K562 (cell line): ENCODE results near the gene SPDEF. TPM values are rescaled to one million over a fixed set of nuclear protein-coding genes. Genes with fewer than 3 reads are reported as not detected.

ENCODE experiments used
- ATAC-seq: fragments of 200-7000 bp; cut with Tn5 transposase; 3 replicates; pipeline ENCODE4 v1.9.1; 2020; ENCODE audit warnings: moderate library complexity
- BruUV-seq: library from RNA; stranded (reverse); fragments of 400-500 nt; replicated peaks from 2 replicates; lab custom pipeline; 2021; lab: Mats Ljungman, UMichigan
- CTCF ChIA-PET: fragments of 300-600 bp; formaldehyde crosslinking; extraction: SDS; loops from one replicate; lab custom pipeline; 2021; ENCODE audit warnings: low intra/inter-chr PET ratio; lab: Yijun Ruan, JAX
- POLR2A ChIA-PET: fragments of 300-600, 350-650 bp; sonication (Branson Sonifier 250); formaldehyde crosslinking; extraction: SDS; loops from one replicate; lab custom pipeline; 2021; ENCODE audit warnings: antibody characterized with exemption, inconsistent platforms; lab: Yijun Ruan, JAX
- DNase-seq, 4 experiments: peaks; one replicate each; pipeline versions ENCODE4 v3.0.0 to v3.0.0-alpha.2; 2011 to 2018; ENCODE audit warnings: low spot score in 3 of 4, mixed read lengths in 3 of 4; ENCODE audit errors: extremely low read depth in 1 of 4
- FAIRE-seq: peaks from 2 replicates; lab custom pipeline; 2011; peaks lifted over from hg19 to GRCh38; lab: Jason Lieb, UNC
- H2AFZ ChIP-seq: 2 replicates; pipeline ENCODE4 v1.6.0; 2011; ENCODE audit warnings: low read depth, low read length, control low read depth, inconsistent platforms
- H3K27ac ChIP-seq: fragments of 200-600 bp; 3 replicates; pipeline ENCODE4 v1.8.0; 2011; ENCODE audit warnings: low read depth, mild to moderate bottlenecking, control low read depth, inconsistent platforms, low read length, moderate library complexity, mixed read lengths; ENCODE audit errors: extremely low read depth
- H3K27me3 ChIP-seq, 2 experiments: fragments of 300-600 bp in 1 of 2; 2 replicates in 1 of 2; 3 replicates in 1 of 2; pipeline versions ENCODE4 v1.6.0 to v1.8.0; 2011; ENCODE audit warnings: inconsistent platforms in 2 of 2, low read length in 2 of 2, mild to moderate bottlenecking in 1 of 2, mixed read lengths in 1 of 2, moderate library complexity in 1 of 2; ENCODE audit not compliant: control insufficient read depth in 2 of 2, insufficient read depth in 2 of 2
- H3K36me3 ChIP-seq: fragments of 300-600 bp; 3 replicates; pipeline ENCODE4 v1.8.0; 2011; ENCODE audit warnings: mild to moderate bottlenecking, low read length, inconsistent platforms; ENCODE audit not compliant: control insufficient read depth, insufficient read depth
- H3K4me1 ChIP-seq, 2 experiments: fragments of 200-600 bp in 1 of 2; replicated peaks in 1 of 2; 2 replicates in 1 of 2; 3 replicates in 1 of 2; pipeline versions ENCODE4 v1.5.1 to v1.8.0; 2011; ENCODE audit warnings: inconsistent platforms in 2 of 2, low read length in 2 of 2, mild to moderate bottlenecking in 1 of 2, mixed read lengths in 1 of 2, moderate library complexity in 1 of 2; ENCODE audit not compliant: control insufficient read depth in 2 of 2, insufficient read depth in 2 of 2
- H3K4me2 ChIP-seq: 2 replicates; pipeline ENCODE4 v1.6.1; 2011; ENCODE audit warnings: low read length, control low read depth, inconsistent platforms, mixed read lengths; ENCODE audit not compliant: insufficient read depth
- H3K4me3 ChIP-seq: fragments of 200-600 bp; sonication (generic), shearing (Covaris generic); 2 replicates; pipeline ENCODE4 v1.5.1; 2016; ENCODE audit warnings: control low read depth, inconsistent platforms
- H3K79me2 ChIP-seq: fragments of 200-600 bp; 3 replicates; pipeline ENCODE4 v1.8.0; 2011; ENCODE audit warnings: low read length, inconsistent platforms; ENCODE audit not compliant: control insufficient read depth, insufficient read depth
- H3K9ac ChIP-seq, 2 experiments: 2 replicates each; pipeline versions ENCODE4 v1.6.0 to v1.6.1; 2011; ENCODE audit warnings: low read depth in 2 of 2, low read length in 2 of 2, control low read depth in 1 of 2, inconsistent platforms in 1 of 2, mild to moderate bottlenecking in 1 of 2, mixed read lengths in 1 of 2; ENCODE audit not compliant: insufficient read depth in 1 of 2
- H3K9me1 ChIP-seq: one replicate; pipeline ENCODE4 v1.6.0; 2011; ENCODE audit warnings: inconsistent platforms, mild to moderate bottlenecking, low read length, moderate library complexity; ENCODE audit not compliant: control insufficient read depth, insufficient read depth
- H3K9me3 ChIP-seq: replicated peaks from 2 replicates; pipeline ENCODE4 v1.5.1; 2011; ENCODE audit warnings: low read depth, low read length, inconsistent platforms; ENCODE audit not compliant: control insufficient read depth, insufficient read depth
- H4K20me1 ChIP-seq: replicated peaks from 2 replicates; pipeline ENCODE4 v1.6.1; 2011; ENCODE audit warnings: low read length, inconsistent platforms, mixed read lengths; ENCODE audit not compliant: control insufficient read depth, insufficient read depth
- DEAF1 ChIP-seq: fragments of 450-650 bp; formaldehyde crosslinking; IDR thresholded peaks from 2 replicates; pipeline ENCODE4 v1.4.0; 2020; ENCODE audit warnings: mild to moderate bottlenecking, moderate library complexity
- E2F3 ChIP-seq: fragments of 250-450 bp; sonication (Bioruptor Pico); IDR thresholded peaks from 2 replicates; pipeline ENCODE4 v1.4.0; 2020; ENCODE audit warnings: mild to moderate bottlenecking
- HMG20A ChIP-seq: fragments of 450-650 bp; formaldehyde crosslinking; conservative IDR thresholded peaks from 2 replicates; pipeline ENCODE4 v1.4.0; 2020; ENCODE audit warnings: mild to moderate bottlenecking, mixed read lengths
- IRF1 ChIP-seq: sonication (generic); formaldehyde crosslinking; IDR thresholded peaks from 2 replicates; pipeline ENCODE4 v1.8.0; 2022; ENCODE audit warnings: missing genetic modification reagents, mild to moderate bottlenecking, borderline replicate concordance
- PTRF ChIP-seq: fragments of 450-650 bp; IDR thresholded peaks from 2 replicates; pipeline ENCODE4 v1.6.1; 2016; ENCODE audit warnings: mild to moderate bottlenecking, missing genetic modification characterization, missing compliant biosample characterization
- RBM14 ChIP-seq: fragments of 200-400 bp; formaldehyde crosslinking; IDR thresholded peaks from 2 replicates; pipeline ENCODE4 v1.6.1; 2018; ENCODE audit warnings: low read depth, mild to moderate bottlenecking, low read length, moderate library complexity, borderline replicate concordance; ENCODE audit not compliant: insufficient read depth
- RHOXF2B ChIP-seq: fragments of 250-450 bp; sonication (Bioruptor Pico); conservative IDR thresholded peaks from 2 replicates; pipeline ENCODE4 v1.5.1; 2021
- TEAD4 ChIP-seq, 2 experiments: sonication (generic) in 1 of 2; formaldehyde crosslinking in 1 of 2; IDR thresholded peaks; 2 replicates each; pipeline versions ENCODE4 v1.6.1 to v1.8.0; 2012 to 2022; ENCODE audit warnings: borderline replicate concordance in 1 of 2, inconsistent platforms in 1 of 2, low read length in 1 of 2, mild to moderate bottlenecking in 1 of 2, missing genetic modification reagents in 1 of 2
- ZC3H11A ChIP-seq: IDR thresholded peaks from 2 replicates; pipeline ENCODE4 v1.6.1; 2012; ENCODE audit warnings: low read depth, low read length, improper control_type of control experiment
- ZNF696 ChIP-seq: fragments of 250-450 bp; sonication (Bioruptor Pico); conservative IDR thresholded peaks from 2 replicates; pipeline ENCODE4 v1.4.0; 2020; ENCODE audit warnings: mild to moderate bottlenecking, moderate library complexity
- WGBS: fragments of 100-300 bp; shearing (Covaris generic); methylation state at CpG from one replicate; pipeline ENCODE4 v1.1.6; 2016; ENCODE audit warnings: low coverage, mixed read lengths; ENCODE audit not compliant: insufficient coverage; ENCODE audit errors: missing lambda C conversion rate; 5-methylcytosine and 5-hydroxymethylcytosine counted together
- in situ Hi-C: fragments of 300-500 bp; cut with MboI; formaldehyde crosslinking; loops from 4 replicates; pipeline ENCODE4 v1.15.0; 2018; ENCODE audit warnings: inconsistent platforms, mixed read lengths
- intact Hi-C: fragments of 100-400 bp; cut with micrococcal nuclease; formaldehyde crosslinking; loops from 2 replicates; pipeline ENCODE4 v1.14.2; 2022
- polyA plus RNA-seq, 8 experiments: library from polyadenylated mRNA; depleted of rRNA in 4 of 8; stranded (reverse) in 5 of 8; unstranded in 3 of 8; fragments of >200 nt; fragmentation: Nextera tagmentation in 2 of 8; fragmentation: Illumina TruSeq in 1 of 8; extraction: Ambion mirVana in 2 of 8; extraction: Trizol in 1 of 8; gene quantifications; 2 replicates each; pipeline versions ENCODE4 v1.2.1 to v1.2.3, GENCODE V29; 2011 to 2014; ENCODE audit warnings: inconsistent platforms in 1 of 8, missing spikeins in 1 of 8
- total RNA-seq, 7 experiments: library from RNA; depleted of rRNA in 6 of 7; stranded (reverse); fragments of >200 nt in 6 of 7; fragmentation: Illumina TruSeq in 2 of 7; extraction: Trizol in 2 of 7; gene quantifications; 2 replicates each; pipeline versions ENCODE4 v1.2.1 to v1.2.3, GENCODE V29; 2011 to 2021; ENCODE audit warnings: low replicate concordance in 1 of 7
- TF ChIP-seq, protein P1 (sequence below): fragments of 250-450 bp; sonication (Bioruptor Pico); IDR thresholded peaks from 2 replicates; pipeline ENCODE4 v1.5.1; 2021; ENCODE audit warnings: mild to moderate bottlenecking
- TF ChIP-seq, protein P2 (sequence below): sonication (generic); formaldehyde crosslinking; IDR thresholded peaks from 2 replicates; pipeline ENCODE4 v1.8.1; 2023; ENCODE audit warnings: missing genetic modification reagents, mild to moderate bottlenecking, borderline replicate concordance

The SPDEF gene
- total and polyA plus RNA-seq, 9 of the 15 experiments (the other 6 are each of a cell fraction or from before 2014, with no cell fraction given) = 0.04 to 0.12 (median 0.11) TPM; not detected in 5

DNA sequence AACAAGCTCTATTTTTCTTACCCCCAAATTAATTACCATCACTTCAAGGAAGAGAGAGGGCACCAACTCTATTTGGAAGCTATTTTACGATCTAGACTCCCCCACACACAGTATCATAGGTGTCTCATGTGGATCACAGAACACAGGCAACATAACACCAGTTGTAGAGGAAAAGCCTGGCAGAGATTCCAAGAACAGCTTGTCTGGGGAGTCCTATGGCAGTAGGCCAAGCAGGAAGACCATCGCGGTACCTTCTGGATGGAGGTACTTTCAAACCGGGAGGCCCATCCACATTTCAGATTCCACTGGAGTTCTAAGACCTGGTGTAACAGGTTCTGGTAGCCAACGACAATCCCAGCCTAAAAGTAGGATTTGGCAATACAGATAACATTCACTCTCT lies 37.6 kb upstream of the SPDEF start:
- no peak overlapping the region for H3K4me3 ChIP-seq
- H3K27me3 ChIP-seq = no peaks in the 10 kb centered on the region
- FAIRE-seq (no peak), DNase-seq (no peak), ATAC-seq (no peak)
- no peak overlapping the region for H3K27ac ChIP-seq
- H2AFZ ChIP-seq = no peak overlapping the region
- in situ Hi-C loops (no loop called here), intact Hi-C loops (no loop called here)
- H3K9ac ChIP-seq = no peak overlapping the region
- no peaks in the 10 kb centered on the region for H3K9me3 ChIP-seq
- BruUV-seq = no TSS peak
- H4K20me1 ChIP-seq = peaks cover 24% of the 10 kb centered on the region
- H3K79me2 ChIP-seq = peaks cover 66% of the 10 kb centered on the region
- H3K4me2 ChIP-seq = no peak overlapping the region
- H3K9me1 ChIP-seq = no peaks in the 10 kb centered on the region
- ChIA-PET CTCF (no interaction called here), POLR2A (interaction anchor here (0.6 to 2.6 kb wide), 6 partner anchors 8 to 198 kb away, joined by 3 to 14 read pairs (median 6); partner anchors contain the start of gene BLTP3A)
- 67% methylated on average over 5 of the region's 5 CpGs for WGBS
- peaks cover 46% of the 10 kb centered on the region for H3K36me3 ChIP-seq
- H3K4me1 ChIP-seq = peaks cover 3 to 4% of the 10 kb centered on the region in 2 experiments; a peak in 2 of 5 replicates
- TF ChIP-seq ZNF696 (CRISPR knock-in tag) = no peak
- TF ChIP-seq ZC3H11A = no peak
- TF ChIP-seq RBM14 = no peak
- TF ChIP-seq PTRF (tag) = no peak
- no peak for TF ChIP-seq DEAF1 (CRISPR knock-in tag)
- no peak for TF ChIP-seq RHOXF2B
- TF ChIP-seq HMG20A (CRISPR knock-in tag) = no peak
- no peak for TF ChIP-seq E2F3 (CRISPR knock-in tag)
- TF ChIP-seq, protein P1, sequence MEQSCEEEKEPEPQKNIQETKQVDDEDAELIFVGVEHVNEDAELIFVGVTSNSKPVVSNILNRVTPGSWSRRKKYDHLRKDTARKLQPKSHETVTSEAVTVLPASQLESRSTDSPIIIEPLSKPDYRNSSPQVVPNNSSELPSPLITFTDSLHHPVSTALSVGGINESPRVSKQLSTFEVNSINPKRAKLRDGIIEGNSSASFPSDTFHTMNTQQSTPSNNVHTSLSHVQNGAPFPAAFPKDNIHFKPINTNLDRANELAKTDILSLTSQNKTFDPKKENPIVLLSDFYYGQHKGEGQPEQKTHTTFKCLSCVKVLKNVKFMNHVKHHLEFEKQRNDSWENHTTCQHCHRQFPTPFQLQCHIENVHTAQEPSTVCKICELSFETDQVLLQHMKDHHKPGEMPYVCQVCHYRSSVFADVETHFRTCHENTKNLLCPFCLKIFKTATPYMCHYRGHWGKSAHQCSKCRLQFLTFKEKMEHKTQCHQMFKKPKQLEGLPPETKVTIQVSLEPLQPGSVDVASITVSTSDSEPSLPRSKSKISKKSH = no peak
- no peak for TF ChIP-seq TEAD4 (IDR thresholded peaks at IDR 0.05; ENCODE audit: low read length)
- TF ChIP-seq TEAD4 (CRISPR knock-in tag; IDR thresholded peaks at IDR 0.05; ENCODE audit: borderline replicate concordance) = no peak
- TF ChIP-seq IRF1 (CRISPR knock-in tag) = no peak
- TF ChIP-seq, protein P2, sequence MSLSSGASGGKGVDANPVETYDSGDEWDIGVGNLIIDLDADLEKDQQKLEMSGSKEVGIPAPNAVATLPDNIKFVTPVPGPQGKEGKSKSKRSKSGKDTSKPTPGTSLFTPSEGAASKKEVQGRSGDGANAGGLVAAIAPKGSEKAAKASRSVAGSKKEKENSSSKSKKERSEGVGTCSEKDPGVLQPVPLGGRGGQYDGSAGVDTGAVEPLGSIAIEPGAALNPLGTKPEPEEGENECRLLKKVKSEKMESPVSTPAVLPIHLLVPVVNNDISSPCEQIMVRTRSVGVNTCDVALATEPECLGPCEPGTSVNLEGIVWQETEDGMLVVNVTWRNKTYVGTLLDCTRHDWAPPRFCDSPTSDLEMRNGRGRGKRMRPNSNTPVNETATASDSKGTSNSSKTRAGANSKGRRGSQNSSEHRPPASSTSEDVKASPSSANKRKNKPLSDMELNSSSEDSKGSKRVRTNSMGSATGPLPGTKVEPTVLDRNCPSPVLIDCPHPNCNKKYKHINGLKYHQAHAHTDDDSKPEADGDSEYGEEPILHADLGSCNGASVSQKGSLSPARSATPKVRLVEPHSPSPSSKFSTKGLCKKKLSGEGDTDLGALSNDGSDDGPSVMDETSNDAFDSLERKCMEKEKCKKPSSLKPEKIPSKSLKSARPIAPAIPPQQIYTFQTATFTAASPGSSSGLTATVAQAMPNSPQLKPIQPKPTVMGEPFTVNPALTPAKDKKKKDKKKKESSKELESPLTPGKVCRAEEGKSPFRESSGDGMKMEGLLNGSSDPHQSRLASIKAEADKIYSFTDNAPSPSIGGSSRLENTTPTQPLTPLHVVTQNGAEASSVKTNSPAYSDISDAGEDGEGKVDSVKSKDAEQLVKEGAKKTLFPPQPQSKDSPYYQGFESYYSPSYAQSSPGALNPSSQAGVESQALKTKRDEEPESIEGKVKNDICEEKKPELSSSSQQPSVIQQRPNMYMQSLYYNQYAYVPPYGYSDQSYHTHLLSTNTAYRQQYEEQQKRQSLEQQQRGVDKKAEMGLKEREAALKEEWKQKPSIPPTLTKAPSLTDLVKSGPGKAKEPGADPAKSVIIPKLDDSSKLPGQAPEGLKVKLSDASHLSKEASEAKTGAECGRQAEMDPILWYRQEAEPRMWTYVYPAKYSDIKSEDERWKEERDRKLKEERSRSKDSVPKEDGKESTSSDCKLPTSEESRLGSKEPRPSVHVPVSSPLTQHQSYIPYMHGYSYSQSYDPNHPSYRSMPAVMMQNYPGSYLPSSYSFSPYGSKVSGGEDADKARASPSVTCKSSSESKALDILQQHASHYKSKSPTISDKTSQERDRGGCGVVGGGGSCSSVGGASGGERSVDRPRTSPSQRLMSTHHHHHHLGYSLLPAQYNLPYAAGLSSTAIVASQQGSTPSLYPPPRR (CRISPR knock-in tag) = no peak
